GM19043 (cell line): ENCODE data around the gene TRAM2.
A peak's percentile ranks its signal among the peaks of the same experiment; 100 is the strongest.

ENCODE experiments used
- ATAC-seq: cut with Tn5 transposase; IDR thresholded peaks from one replicate; pipeline ENCODE4 v1.9.1; 2021; ENCODE audit warnings: low read depth; ENCODE audit not compliant: unreplicated experiment

Gene TRAM2

DNA sequence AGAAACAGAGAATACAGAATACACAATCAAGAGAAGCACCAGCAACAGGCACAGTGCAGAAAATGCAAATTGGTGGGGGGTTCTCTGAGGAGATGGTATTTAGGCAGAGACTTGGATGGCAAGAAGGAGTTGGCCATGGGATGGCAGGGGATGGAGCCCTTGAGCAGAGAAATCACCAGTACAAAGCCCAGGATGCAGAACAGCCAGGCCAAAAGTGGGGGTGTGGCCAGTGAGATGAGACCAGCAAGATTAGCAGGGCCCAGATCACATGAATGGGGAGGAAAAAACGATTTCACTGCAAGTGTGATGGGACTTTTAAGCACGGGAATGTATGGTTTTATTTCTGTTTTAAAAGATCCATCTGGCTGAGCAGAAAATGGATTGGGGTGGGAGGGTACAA lies 63.4 kb downstream of the TRAM2 start:
- ATAC-seq: no peak

GRCh38 chr6:52512199-52512598 lies 64.7 kb downstream of the TRAM2 start:
- ATAC-seq: no peak

DNA sequence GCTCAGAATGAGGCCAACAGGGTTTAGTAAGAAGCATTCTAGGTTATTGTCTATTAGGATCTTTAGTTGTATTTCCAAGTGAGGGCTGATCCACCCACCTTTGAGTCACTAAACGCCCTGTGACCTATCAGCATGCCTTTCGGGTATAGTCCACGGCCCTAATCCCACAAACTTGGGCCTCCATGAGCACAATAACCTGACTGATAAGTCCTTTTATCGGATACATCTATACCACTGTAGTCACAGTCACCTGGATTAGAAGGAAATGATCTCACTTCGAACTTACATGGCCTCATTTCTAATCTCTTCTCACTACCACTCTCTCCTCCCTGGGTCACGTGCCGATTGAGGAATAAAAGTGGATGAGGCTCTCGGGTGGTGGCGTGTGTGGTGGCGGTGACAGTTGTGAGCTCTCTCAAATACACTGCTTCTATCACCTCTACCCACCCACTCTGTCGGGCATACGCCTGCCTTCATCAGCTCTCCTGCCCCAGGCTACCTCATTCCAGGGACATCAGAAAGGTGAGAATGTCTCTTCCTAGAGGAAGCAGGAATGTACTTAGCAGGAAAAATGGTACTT lies 65.2 kb downstream of the TRAM2 start:
- no peak for ATAC-seq

DNA sequence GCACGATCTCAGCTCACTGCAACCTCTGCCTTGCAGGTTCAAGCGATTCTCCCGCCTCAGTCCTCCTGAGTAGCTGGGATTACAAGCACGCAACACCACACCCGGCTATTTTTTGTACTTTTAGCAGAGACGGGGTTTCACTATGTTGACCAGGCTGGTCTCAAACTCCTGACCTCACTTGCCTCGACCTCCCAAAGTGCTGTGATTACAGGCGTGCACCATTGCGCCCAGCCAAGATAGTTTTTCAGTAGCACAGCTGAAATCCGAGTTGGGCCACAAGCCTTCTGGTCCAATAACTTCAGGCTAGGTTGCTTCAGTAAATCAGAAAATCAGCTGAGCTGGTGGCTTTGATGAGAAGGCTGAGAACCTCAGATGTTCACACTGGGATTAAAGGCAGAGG lies 65.7 kb downstream of the TRAM2 start:
- ATAC-seq: no peak

- ATAC-seq: no peak
These were observed 66.7 kb downstream of the TRAM2 start for GRCh38 chr6:52510213-52510562.

DNA sequence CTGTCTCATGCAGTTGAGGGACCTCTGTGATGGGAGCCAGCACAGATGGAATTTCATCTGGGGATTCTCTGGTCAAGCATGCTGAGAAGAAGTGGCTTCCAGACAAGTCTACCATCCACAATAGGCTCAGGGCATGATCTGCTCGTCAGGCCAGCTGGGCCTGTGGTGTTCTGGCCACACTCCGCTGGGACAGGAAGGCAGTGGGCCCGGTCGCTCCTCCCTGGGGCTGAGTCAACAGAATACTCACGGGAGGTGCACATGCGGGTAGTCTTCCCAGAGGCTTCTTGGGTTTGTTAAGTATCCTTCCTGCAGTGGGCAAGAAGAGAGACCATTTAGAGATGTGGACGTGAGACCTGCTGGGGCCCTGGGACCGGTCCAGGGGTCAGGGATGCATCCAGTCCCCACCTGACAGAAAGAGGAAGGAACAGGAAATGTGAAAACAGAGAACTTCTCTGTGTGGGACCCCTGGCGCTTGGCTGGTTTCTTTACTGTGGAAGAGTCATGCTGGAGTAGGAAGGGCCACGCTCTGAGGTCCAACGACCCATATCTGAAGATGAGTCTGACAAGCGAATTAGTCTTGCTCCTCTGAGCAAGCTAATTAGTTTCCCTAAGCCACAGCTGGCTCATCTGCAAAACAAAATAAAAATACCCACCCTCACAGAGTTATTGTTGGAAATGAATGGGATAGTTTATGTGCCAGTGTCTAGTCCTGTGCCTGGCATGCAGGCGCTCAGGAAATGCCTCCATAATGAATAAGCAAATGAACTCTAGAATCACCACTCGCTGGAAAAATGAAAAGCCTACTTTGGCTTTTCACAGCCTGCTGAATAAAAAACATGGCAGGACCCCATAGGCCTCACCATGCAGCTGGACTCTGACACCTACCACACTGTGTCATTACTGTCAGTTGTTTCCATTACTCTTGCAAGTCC lies 67.3 kb downstream of the TRAM2 start:
- no peak for ATAC-seq

GRCh38 chr6:52508261-52508739 lies 68.6 kb downstream of the TRAM2 start:
- ATAC-seq: no peak

DNA sequence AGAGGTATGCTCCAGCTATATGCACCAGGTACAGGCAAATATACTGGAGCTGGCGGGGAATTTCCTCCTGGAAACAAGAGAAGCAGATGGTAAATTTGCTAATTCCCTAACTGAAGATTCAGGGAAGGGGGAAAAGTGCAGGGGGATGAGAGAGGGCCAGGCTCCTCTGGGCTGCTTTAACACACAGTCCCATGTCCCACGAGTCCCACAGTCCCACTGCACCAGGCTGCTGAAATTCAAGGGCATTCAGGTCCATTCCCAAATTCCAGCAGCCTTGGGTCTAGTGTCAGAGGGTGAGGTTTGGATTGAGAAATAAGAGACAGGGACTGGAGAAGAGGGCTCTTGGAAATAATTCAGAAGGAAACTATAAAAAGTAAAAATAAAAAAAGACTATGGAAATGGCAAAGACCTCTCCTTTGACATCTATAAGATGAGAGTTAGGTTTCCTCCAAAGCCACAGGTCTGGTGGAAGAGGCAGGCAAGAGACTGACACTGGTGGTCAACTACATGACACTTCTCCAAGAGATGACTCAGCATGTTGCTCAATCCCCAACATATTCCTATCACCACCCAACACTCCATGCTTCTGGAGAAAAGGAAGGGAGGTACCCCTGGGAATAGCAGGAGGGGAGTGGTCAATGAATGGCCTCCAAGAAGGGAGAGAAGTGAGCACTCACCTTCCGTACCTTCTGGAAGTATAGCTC lies 69.2 kb downstream of the TRAM2 start:
- no peak for ATAC-seq

DNA sequence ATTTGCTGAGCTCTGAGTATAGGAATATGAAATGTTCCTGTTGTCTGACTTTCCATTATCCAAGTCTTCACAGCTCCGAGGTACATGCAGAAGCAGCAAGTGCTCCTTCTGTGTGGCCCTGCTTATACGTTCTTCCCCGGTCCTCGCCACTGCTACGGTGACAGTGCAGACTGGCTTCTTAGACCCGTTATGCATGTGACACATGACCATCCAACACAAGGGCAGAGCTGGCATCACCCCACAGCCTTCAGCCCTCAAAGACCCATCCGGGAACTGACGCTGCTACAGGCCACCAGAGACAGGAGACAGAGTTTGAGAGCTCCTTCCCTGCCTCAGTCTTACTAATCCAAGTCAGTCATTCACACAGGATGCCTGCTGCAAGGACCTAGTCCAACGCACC lies 70.4 kb downstream of the TRAM2 start:
- ATAC-seq: no peak

DNA sequence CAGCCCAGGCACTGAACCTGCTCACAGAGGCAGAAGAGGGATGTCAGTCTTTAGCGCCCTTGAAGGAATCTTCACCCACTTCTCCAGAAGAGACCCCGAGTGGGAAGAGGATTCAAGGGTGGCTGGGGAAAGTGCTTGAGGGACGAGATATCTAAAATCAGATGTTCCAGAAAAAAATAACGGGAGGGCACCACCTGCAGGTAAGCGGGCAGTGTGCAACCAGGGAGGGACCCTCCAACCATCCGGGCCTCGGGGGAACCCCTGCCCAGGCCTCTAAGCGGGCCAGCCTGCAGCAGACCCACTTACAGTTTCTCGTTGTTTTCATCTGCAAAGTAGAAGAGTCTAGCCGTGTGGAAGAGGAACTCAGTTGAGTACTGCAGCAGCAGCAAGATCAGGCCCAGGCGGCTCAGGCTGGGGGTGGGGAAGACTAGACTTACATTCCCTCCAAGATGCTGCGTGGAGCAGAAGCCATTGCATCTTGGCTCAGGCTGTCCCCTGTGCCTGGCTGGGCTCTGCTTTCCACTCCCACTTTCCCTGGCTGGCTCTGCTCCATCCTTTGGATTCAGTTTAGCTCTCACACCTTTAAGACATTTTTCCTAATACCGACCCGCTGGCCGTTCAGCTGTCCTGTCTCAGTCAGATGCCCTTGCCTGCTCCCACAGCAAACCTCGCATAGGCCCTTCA lies 71.0 kb downstream of the TRAM2 start:
- no peak for ATAC-seq

- ATAC-seq: no peak
These were observed 72.1 kb downstream of the TRAM2 start for GRCh38 chr6:52504782-52505136.

GRCh38 chr6:52503851-52504781 lies 72.7 kb downstream of the TRAM2 start:
- no peak for ATAC-seq

- ATAC-seq: no peak
These were observed 73.5 kb downstream of the TRAM2 start for GRCh38 chr6:52503323-52503747.

- ATAC-seq: no peak
These were observed 74.4 kb downstream of the TRAM2 start for GRCh38 chr6:52502306-52503029.

GRCh38 chr6:52500238-52501129 lies 76.4 kb downstream of the TRAM2 start:
- ATAC-seq: no peak

GRCh38 chr6:52499681-52500236 lies 77.1 kb downstream of the TRAM2 start:
- no peak for ATAC-seq

DNA sequence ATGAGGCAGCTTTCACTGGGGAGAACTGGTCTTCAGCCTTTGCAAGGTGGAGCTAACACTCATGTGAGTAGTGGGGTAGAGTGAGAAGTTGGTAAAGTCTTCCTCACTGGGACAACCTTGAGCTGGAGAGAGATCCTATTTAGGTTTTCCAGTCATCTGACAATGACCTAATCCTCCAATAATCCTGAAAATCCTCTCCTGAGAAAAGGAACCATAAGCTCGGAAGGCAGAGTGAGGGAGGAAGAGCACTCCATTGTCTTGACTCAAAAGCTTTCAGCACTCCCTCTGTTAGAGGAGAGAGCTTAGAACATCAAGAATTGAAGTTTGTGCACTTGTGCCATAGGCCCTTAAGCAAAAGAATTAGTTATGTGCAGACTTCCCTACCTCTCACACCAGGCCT lies 77.8 kb downstream of the TRAM2 start:
- ATAC-seq: no peak

GRCh38 chr6:52498538-52499017 lies 78.3 kb downstream of the TRAM2 start:
- ATAC-seq: peak; percentile 43
